Panc1 (cell line): ENCODE results near the gene CEP290.

ENCODE experiments used
- POLR2AphosphoS5 ChIP-seq: IDR thresholded peaks from 2 replicates; pipeline ENCODE4 v1.6.1; 2012; ENCODE audit warnings: mild to moderate bottlenecking, low read depth, low read length, moderate library complexity
- SIN3A ChIP-seq: IDR thresholded peaks from 2 replicates; pipeline ENCODE4 v1.6.1; 2012; ENCODE audit warnings: low read depth, mild to moderate bottlenecking, low read length, moderate library complexity, borderline replicate concordance; ENCODE audit not compliant: insufficient read depth
- TCF7L2 ChIP-seq: IDR thresholded peaks from 2 replicates; pipeline ENCODE4 v1.6.1; 2011; ENCODE audit warnings: mild to moderate bottlenecking, low read depth, low read length, inconsistent platforms
- TF ChIP-seq, protein P1 (sequence below): fragments of 450-650 bp; IDR thresholded peaks from 2 replicates; pipeline ENCODE4 v1.5.1; 2017; ENCODE audit warnings: mild to moderate bottlenecking
- TF ChIP-seq, protein P2 (sequence below), 2 experiments: IDR thresholded peaks; 2 replicates each; pipeline ENCODE4 v1.6.1; 2011 to 2012; ENCODE audit warnings: low read depth in 2 of 2, control low read depth in 1 of 2, low read length in 1 of 2, mild to moderate bottlenecking in 1 of 2, moderate library complexity in 1 of 2; ENCODE audit not compliant: insufficient read depth in 1 of 2

DNA sequence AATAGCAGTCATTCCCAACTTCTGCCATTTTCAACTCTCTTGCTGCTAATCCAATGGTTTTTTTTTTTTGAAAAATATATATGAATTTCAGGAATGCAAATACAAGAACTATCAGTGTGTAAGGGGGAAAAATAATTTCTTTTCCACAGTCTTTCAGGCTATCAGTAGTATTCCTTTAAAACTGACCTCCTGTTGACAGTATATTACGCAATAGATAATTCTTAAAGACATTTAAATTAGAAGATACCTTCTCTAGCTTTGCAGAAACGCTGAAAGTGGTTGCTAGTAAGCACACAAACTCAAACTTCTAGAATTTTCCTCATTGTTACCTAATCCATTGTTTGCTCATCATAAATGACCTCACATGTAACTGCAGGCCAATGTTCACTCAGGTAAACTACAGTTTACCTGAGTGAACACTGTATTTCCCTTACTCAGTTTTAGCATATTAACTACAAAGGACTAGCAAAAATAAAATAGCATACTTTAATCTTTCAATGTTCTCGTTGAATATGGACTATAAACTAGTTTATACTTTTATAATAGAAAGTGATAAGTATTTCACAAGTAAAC is 112.7 kb downstream of the CEP290 start, which contains the start of gene C12orf50:
- TF ChIP-seq, protein P1, sequence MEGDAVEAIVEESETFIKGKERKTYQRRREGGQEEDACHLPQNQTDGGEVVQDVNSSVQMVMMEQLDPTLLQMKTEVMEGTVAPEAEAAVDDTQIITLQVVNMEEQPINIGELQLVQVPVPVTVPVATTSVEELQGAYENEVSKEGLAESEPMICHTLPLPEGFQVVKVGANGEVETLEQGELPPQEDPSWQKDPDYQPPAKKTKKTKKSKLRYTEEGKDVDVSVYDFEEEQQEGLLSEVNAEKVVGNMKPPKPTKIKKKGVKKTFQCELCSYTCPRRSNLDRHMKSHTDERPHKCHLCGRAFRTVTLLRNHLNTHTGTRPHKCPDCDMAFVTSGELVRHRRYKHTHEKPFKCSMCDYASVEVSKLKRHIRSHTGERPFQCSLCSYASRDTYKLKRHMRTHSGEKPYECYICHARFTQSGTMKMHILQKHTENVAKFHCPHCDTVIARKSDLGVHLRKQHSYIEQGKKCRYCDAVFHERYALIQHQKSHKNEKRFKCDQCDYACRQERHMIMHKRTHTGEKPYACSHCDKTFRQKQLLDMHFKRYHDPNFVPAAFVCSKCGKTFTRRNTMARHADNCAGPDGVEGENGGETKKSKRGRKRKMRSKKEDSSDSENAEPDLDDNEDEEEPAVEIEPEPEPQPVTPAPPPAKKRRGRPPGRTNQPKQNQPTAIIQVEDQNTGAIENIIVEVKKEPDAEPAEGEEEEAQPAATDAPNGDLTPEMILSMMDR: no peak
- TF ChIP-seq, protein P2, sequence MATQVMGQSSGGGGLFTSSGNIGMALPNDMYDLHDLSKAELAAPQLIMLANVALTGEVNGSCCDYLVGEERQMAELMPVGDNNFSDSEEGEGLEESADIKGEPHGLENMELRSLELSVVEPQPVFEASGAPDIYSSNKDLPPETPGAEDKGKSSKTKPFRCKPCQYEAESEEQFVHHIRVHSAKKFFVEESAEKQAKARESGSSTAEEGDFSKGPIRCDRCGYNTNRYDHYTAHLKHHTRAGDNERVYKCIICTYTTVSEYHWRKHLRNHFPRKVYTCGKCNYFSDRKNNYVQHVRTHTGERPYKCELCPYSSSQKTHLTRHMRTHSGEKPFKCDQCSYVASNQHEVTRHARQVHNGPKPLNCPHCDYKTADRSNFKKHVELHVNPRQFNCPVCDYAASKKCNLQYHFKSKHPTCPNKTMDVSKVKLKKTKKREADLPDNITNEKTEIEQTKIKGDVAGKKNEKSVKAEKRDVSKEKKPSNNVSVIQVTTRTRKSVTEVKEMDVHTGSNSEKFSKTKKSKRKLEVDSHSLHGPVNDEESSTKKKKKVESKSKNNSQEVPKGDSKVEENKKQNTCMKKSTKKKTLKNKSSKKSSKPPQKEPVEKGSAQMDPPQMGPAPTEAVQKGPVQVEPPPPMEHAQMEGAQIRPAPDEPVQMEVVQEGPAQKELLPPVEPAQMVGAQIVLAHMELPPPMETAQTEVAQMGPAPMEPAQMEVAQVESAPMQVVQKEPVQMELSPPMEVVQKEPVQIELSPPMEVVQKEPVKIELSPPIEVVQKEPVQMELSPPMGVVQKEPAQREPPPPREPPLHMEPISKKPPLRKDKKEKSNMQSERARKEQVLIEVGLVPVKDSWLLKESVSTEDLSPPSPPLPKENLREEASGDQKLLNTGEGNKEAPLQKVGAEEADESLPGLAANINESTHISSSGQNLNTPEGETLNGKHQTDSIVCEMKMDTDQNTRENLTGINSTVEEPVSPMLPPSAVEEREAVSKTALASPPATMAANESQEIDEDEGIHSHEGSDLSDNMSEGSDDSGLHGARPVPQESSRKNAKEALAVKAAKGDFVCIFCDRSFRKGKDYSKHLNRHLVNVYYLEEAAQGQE (IDR thresholded peaks at IDR 0.05; ENCODE audit: insufficient read depth in 1 of 2, low read depth in 2 of 2, low read length in 1 of 2): no peak
- TF ChIP-seq POLR2AphosphoS5 (no peak), SIN3A (no peak), TCF7L2 (no peak)
